Stomach (tissue), 4 donors: Measurements from ENCODE around the gene PDHB.

Source experiments
- EP300 ChIP-seq: sonication (generic); formaldehyde crosslinking; IDR thresholded peaks from one replicate; pipeline ENCODE4 v1.6.1; 2017; ENCODE audit warnings: antibody characterized with exemption
- POLR2A ChIP-seq, 4 donors: fragments of 450-650 bp; IDR thresholded peaks; one replicate each; pipeline ENCODE4 v1.6.1; 2016; ENCODE audit warnings: antibody characterized with exemption in 4 of 4, control low read depth in 2 of 4, mild to moderate bottlenecking in 1 of 4, moderate library complexity in 1 of 4
- TF ChIP-seq, protein P1 (sequence below), 7 experiments: fragments of 450-650 bp in 4 of 7; fragments of 200-600 bp in 3 of 7; sonication (generic) in 3 of 7; IDR thresholded peaks; one replicate each; pipeline ENCODE4 v1.5.1; 2016 to 2019; ENCODE audit warnings: antibody characterized with exemption in 7 of 7, control low read depth in 2 of 7, mild to moderate bottlenecking in 1 of 7

- TF ChIP-seq, protein P1, sequence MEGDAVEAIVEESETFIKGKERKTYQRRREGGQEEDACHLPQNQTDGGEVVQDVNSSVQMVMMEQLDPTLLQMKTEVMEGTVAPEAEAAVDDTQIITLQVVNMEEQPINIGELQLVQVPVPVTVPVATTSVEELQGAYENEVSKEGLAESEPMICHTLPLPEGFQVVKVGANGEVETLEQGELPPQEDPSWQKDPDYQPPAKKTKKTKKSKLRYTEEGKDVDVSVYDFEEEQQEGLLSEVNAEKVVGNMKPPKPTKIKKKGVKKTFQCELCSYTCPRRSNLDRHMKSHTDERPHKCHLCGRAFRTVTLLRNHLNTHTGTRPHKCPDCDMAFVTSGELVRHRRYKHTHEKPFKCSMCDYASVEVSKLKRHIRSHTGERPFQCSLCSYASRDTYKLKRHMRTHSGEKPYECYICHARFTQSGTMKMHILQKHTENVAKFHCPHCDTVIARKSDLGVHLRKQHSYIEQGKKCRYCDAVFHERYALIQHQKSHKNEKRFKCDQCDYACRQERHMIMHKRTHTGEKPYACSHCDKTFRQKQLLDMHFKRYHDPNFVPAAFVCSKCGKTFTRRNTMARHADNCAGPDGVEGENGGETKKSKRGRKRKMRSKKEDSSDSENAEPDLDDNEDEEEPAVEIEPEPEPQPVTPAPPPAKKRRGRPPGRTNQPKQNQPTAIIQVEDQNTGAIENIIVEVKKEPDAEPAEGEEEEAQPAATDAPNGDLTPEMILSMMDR (IDR thresholded peaks at IDR 0.05): no peak
- TF ChIP-seq EP300 (no peak), POLR2A (IDR thresholded peaks at IDR 0.05) (no peak)
Measured at GRCh38 chr3:58452176-58452575, 18.5 kb upstream of the PDHB start.
